Measurements from ENCODE around the gene CHI3L1. TPM values are rescaled to one million over a fixed set of nuclear protein-coding genes. Genes with fewer than 3 reads are reported as not detected.

The CHI3L1 gene
- total RNA-seq, 3 donors from 2014 or later, result 14.2 to 638 (median 426) TPM

- peaks cover 3 to 14% of the 10 kb centered on the region in 2 donors for H3K4me1 ChIP-seq
- DNase-seq (ENCODE audit: low spot score in 2 of 2), result no peak
- no peaks in the 10 kb centered on the region for H3K27me3 ChIP-seq
- H3K4me3 ChIP-seq, result no peak overlapping the region
- H3K9me3 ChIP-seq, result no peaks in the 10 kb centered on the region
- no peak overlapping the region for H3K27ac ChIP-seq
- TF ChIP-seq CTCF (IDR thresholded peaks at IDR 0.05), result no peak
- TF ChIP-seq POLR2AphosphoS5 (IDR thresholded peaks at IDR 0.05), result no peak
- no peak for TF ChIP-seq POLR2A (IDR thresholded peaks at IDR 0.05)
- intact Hi-C loops (cut with DNase I; ENCODE audit: low total_unique reads), result no loop called here
- no peaks in the 10 kb centered on the region for H3K36me3 ChIP-seq
Measured at GRCh38 chr1:203190949-203191348, 4.4 kb upstream of the CHI3L1 start.

- peak in 1 of 2 donors; percentile 77 for DNase-seq (ENCODE audit: low spot score in 2 of 2)
- peak overlapping the region; percentile 54 to 59 for H3K27ac ChIP-seq
- no peaks in the 10 kb centered on the region for H3K36me3 ChIP-seq
- no peaks in the 10 kb centered on the region for H3K9me3 ChIP-seq
- intact Hi-C loops (cut with DNase I; ENCODE audit: low total_unique reads), result no loop called here
- H3K4me3 ChIP-seq, result peak overlapping the region in 1 of 3 donors; percentile 19
- TF ChIP-seq POLR2AphosphoS5 (IDR thresholded peaks at IDR 0.05), result no peak
- no peaks in the 10 kb centered on the region for H3K27me3 ChIP-seq
- peaks cover 3 to 14% of the 10 kb centered on the region in 2 donors for H3K4me1 ChIP-seq
Measured at GRCh38 chr1:203189951-203190352, 3.4 kb upstream of the CHI3L1 start.

GRCh38 chr1:203188686-203189232 is 2.3 kb upstream of the CHI3L1 start:
- intact Hi-C loops (cut with DNase I; ENCODE audit: low total_unique reads), result no loop called here
- no peaks in the 10 kb centered on the region for H3K9me3 ChIP-seq
- no peaks in the 10 kb centered on the region for H3K36me3 ChIP-seq
- H3K4me3 ChIP-seq, result no peak overlapping the region
- no peaks in the 10 kb centered on the region for H3K27me3 ChIP-seq
- TF ChIP-seq CTCF (IDR thresholded peaks at IDR 0.05) (no peak), POLR2A (IDR thresholded peaks at IDR 0.05) (no peak), POLR2AphosphoS5 (IDR thresholded peaks at IDR 0.05) (no peak)
- H3K27ac ChIP-seq, result peak overlapping the region; percentile 86 to 93
- H3K4me1 ChIP-seq, result peaks cover 3 to 14% of the 10 kb centered on the region in 2 donors
- DNase-seq (ENCODE audit: low spot score in 2 of 2), result no peak

GRCh38 chr1:203187689-203188264 is 1.3 kb upstream of the CHI3L1 start:
- TF ChIP-seq POLR2A (IDR thresholded peaks at IDR 0.05) (no peak), CTCF (IDR thresholded peaks at IDR 0.05) (no peak), POLR2AphosphoS5 (IDR thresholded peaks at IDR 0.05) (no peak)
- H3K4me1 ChIP-seq, result peaks cover 3 to 14% of the 10 kb centered on the region in 2 donors
- H3K27me3 ChIP-seq, result no peaks in the 10 kb centered on the region
- DNase-seq (ENCODE audit: low spot score in 2 of 2), result no peak
- no peaks in the 10 kb centered on the region for H3K9me3 ChIP-seq
- no peaks in the 10 kb centered on the region for H3K36me3 ChIP-seq
- H3K4me3 ChIP-seq, result no peak overlapping the region
- intact Hi-C loops (cut with DNase I; ENCODE audit: low total_unique reads), result no loop called here
- peak overlapping the region; percentile 86 to 93 for H3K27ac ChIP-seq

- DNase-seq (ENCODE audit: low spot score in 2 of 2), result no peak
- peak overlapping the region; percentile 86 to 93 for H3K27ac ChIP-seq
Measured at GRCh38 chr1:203187304-203187685, 791 bp upstream of the CHI3L1 start.

More at GRCh38 chr1:203187304-203187685, 791 bp upstream of the CHI3L1 start:
- H3K4me3 ChIP-seq, result no peak overlapping the region
- no peaks in the 10 kb centered on the region for H3K36me3 ChIP-seq
- H3K4me1 ChIP-seq, result peaks cover 3 to 14% of the 10 kb centered on the region in 2 donors
- no peak for TF ChIP-seq CTCF (IDR thresholded peaks at IDR 0.05)
- TF ChIP-seq POLR2A (IDR thresholded peaks at IDR 0.05), result no peak
- H3K9me3 ChIP-seq, result no peaks in the 10 kb centered on the region
- intact Hi-C loops (cut with DNase I; ENCODE audit: low total_unique reads), result no loop called here
- H3K27me3 ChIP-seq, result no peaks in the 10 kb centered on the region
